Erythroblast (primary cell): ENCODE measurements around the gene HNRNPR.
"Not testable (repeated sequence)": the region's sequence is repeated elsewhere in the genome, so short reads cannot be mapped to it uniquely, and the experiment has no call there.

Source experiments
- DNase-seq, 2 experiments: peaks; one replicate each; lab custom pipeline; 2025; lab: John Stamatoyannopoulos, UW
- GATA1 ChIP-seq: IDR thresholded peaks from 2 replicates; pipeline ENCODE4 v1.6.1; 2011; ENCODE audit warnings: low read depth, mild to moderate bottlenecking, control low read depth, low read length, moderate library complexity
- POLR2A ChIP-seq: IDR thresholded peaks from 2 replicates; pipeline ENCODE4 v1.6.1; 2011; ENCODE audit warnings: mild to moderate bottlenecking, low read length

Gene HNRNPR

DNA sequence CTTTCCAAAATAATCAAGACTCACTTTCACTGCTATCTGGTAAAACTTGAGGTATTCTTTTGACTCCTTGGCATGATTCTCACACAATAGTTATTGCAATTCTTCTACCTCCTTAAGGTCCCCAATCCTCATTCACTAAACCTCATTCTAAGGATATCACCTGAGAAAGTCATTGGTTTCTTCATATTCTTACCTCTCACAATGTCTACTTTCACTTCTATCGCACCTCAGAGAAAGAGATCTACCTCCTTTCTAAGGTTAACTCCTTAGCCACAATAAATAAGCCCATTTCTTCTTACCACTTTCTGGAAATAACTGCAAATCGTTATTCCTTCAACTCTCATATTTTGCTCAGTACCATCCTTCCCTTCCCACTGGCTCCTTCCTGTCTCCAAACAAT, 18.7 kb downstream of the HNRNPR start:
- TF ChIP-seq POLR2A (no peak), GATA1 (no peak)
- no peak for DNase-seq

DNA sequence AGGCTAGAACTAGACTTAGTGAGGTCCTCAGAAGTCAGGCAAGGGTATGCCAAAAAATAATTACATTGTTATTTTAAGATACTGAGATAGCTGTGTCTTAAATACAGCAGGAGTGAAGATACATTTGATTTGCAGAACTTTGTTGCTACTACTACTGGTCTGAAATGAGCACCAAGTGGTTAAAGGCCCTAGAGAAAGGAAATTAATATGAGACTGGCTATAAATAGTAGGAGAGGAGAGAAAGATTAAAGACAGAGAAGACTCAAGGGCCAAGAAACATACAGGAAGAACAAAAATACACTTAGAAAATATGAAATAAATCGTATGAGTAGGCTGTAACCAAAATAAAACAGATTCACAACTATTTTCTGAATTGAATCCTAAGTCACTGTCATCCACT, 21.3 kb downstream of the HNRNPR start:
- no peak for TF ChIP-seq GATA1
- TF ChIP-seq POLR2A: no peak
- no peak for DNase-seq

DNA sequence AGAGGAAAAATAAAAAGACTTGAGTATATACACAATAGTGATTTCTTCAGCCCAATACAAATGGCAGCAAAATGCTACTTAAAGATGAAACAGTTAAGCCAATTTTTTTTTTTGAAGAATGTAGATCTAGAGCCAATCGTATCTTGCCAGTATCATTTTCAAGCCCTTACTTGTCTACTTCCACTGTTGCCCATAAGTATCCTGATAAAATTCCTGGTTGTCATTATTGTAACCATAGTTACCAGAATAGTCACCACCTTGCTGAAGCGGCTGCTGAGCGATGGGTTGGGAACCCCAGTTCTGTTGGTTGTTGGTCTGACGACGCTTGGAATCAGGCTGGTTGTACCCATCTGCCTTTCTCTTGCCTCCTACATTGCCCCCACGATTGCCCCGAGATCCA, 33.8 kb downstream of the HNRNPR start:
- not testable (repeated sequence) for DNase-seq

DNA sequence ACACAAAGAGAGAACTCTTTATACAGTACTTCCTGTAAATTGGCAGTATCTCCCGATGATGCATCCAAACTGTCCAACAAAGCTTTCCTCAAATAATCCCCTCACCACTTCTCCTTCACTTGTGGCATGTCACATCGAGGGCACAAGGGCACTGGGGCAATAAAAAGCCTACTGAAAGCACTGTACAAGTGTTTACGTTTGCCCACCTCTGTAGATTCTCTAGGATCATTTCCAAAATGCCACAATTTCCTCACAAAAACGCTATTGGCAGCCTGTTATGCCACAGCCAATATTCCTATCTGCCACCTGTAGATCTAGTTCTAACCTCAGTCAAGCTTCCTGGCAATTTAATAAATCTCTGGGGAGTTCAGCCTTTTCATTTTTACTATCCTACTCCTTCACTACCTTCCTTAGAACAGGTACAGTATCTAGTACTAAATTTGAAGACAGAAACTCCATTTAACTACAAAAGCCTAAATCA, 39.9 kb downstream of the HNRNPR start:
- no peak for DNase-seq
- no peak for TF ChIP-seq POLR2A
- no peak for TF ChIP-seq GATA1

DNA sequence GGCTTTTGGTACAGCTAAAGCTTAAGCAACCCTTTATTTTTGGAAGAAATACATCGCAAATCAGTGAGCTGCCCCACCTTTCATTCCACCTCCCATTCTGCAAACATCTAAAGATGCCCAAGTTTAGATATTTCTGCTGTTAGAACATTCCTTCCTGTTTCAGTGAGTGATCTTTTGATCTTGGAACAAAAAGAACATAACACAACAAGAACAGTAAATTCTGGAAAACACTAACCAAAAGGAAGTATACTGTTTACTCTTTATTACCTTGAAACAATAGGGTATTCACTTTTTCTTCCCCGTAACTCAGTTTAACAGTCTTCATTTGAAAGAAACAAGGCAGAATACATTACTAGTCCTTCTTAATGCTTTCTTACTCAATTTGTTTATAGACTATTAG, 40.6 kb downstream of the HNRNPR start:
- DNase-seq: no peak
- TF ChIP-seq GATA1: no peak
- TF ChIP-seq POLR2A: no peak

DNA sequence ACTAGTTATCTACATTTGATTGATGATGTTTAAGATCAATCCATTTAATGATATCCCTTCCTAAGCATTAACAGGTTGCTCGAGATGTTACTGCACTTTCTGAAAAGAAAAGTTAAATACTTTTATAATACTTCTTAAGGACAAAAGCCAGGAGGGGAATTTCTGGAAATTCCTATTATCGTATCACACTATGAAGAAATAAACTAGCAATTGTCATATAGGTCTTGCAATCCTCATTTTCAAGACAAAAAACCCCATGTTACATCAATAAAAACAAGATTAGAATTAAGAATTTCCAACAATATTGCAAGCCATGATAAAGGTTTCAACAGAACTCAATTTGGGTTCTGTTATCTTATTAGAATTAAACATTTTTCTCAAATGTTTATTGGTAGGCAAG, 47.2 kb downstream of the HNRNPR start:
- no peak for DNase-seq
- no peak for TF ChIP-seq GATA1
- no peak for TF ChIP-seq POLR2A

DNA sequence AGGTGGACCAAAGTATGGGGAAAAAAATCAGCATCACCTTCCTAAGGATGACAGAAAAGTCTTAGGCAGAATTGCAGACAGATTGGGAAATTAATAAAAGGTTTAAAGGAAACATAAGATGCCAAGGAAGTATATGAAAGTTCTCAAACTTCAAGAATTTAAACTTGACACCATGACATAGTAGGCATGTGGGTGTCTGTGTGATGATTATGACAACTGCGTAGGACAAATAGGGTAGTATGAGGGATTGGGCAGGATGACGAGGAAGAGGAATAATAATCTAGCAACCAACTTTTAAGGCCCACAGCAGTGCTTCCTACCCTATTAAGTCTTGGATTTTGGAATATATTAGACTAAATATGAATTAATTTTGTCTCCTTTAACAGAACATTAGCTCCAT, 52.4 kb downstream of the HNRNPR start:
- TF ChIP-seq GATA1: no peak
- TF ChIP-seq POLR2A: no peak
- no peak for DNase-seq

DNA sequence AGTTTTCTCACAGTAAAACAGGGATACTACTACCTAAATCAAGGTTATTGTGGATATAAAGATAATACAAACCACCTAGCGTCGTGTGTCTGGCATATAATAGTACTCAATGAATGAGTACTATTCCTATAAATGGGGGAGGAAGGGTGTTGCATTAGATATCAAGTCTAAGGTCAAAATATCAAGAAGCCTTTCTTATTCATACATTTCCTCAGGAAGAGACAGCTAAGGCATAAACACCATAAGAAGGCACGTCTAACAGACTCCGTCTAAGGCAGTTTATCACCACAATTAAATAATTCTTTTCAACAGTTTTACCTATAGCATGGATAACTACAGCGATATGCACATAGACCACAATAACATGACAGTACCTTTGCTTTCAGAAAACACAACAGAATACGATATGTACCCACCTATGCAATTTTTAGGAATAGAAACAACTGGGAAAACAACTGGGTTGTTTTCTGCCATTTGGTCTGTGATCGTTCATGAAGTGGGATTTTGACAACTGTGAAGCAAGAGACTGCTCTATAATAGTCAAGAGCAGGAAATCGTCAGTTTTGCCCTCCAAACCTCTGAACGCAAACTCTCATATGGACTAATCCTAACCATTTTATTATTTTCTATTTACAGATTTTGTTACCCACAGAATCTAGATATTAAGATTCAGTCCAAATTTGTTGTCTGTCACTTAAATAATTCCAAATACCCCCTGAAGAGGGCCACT, 53.1 kb downstream of the HNRNPR start:
- TF ChIP-seq GATA1 (no peak), POLR2A (no peak)
- DNase-seq: no peak

DNA sequence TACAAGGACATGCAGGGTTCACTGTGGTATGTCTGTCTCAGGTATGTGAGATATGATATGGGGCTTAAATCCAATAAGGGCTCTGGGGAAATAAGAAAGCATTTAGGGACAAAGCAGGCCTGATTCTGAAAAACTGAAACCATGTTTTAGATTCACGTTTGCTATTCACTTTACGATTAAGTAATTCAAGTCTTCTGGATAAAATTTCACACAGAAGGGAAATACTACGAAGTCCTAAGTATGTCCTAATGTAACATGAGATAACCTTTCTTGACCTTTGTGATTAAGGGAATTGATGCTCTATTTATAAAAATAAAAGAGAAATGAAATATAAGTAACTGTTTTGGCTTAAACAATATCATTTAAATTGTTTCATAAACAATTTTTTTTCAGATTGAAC, 55.4 kb downstream of the HNRNPR start:
- DNase-seq: no peak
- TF ChIP-seq POLR2A: no peak
- TF ChIP-seq GATA1: no peak

DNA sequence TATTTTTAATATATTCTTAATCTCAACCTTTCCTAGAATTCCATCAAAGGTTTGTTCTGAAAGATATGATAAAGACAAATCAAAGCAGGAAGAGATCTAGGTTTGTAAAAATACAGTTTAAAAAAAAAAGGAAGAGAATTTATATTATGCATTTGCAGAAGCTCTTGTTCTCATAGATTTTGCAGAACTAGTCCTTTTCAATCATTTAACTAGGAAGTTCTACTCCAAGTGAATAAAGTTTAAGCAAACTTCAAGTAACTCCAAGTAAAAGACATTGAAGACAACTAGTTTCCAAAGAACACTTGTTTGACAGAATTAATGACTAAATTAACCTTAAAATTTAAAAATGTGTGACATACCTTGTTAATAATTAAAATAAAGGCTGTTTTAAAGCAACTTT, 55.9 kb downstream of the HNRNPR start:
- TF ChIP-seq GATA1: no peak
- TF ChIP-seq POLR2A: no peak
- no peak for DNase-seq

DNA sequence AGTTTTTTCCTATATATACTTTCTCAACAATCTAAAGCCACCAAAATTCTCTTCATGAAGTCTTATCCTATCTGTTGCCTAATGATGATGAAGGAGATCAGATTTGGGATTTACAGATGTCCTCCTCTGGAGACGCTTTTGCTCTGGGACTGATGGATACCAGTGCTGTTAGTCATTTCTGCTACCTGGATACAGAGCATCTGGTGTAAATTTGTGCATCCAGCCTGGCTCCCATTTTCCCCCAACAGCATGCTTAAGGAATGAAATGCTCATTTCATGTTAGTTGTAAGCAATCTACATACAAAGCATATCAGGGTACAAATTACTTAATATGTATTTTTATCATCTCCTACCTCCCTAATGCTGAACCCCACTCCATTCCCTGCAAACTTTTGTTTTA, 57.7 kb downstream of the HNRNPR start:
- TF ChIP-seq GATA1: no peak
- no peak for TF ChIP-seq POLR2A
- no peak for DNase-seq

DNA sequence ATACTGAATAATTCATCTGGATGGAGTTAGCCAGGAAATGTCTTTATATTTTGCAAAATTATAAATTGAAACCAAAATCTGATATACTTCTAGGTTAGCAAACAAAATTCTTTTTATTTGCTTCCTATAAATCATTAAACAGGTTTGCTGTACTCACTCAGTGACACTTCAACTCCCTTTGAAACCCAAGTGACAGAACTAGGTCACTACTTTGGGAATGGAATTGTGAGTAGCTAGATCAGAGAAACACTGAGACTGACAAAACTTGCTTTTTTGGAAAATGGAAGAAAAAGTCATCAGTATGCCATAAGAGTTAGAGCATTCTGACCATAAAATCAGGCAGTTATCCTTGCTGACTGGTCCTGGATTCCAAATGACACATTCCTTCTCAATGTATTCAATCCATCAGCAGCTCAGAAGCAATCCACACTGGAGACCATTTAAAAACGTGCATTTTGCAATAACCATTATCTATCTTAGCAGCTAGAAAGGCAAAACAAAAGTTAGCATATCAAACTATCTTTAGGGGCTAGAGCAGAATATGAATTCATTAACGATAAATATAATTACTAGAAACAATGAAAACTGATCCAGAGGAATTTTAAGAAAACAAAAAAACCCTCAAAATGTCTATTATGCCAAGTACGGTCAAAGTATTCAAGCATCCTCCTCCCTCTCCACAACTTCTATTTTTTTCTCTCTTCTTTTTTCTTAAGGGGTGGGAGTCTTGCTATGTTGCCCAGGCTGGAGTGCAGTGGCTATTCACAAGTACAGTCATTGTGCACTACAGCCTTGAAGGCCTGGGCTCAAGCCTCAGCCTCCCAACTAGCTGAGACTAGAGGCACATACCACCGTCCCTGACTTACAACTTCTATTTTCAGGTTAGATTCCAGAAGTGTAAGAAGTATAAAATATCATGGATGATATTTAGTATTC, 60.1 kb downstream of the HNRNPR start:
- no peak for TF ChIP-seq GATA1
- no peak for TF ChIP-seq POLR2A
- no peak for DNase-seq

DNA sequence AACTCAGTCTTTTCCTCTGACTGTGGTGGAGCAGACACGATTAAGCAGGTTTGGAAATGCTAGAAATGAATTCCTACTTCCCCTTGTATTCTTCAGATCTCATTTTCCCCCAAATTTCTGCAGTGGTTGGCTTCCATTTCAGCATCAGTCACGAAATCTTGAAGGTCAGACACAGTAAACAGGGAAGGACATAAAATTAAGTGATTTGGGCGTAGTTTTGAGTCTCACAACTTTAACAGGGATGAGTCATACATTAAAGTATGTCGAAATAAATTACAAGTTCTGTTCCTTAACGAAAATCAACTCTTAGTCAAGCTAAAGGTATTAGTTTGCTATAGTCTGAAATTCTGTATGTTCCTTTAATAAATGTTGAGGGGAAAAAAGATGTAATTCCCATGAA, 61.1 kb downstream of the HNRNPR start:
- TF ChIP-seq GATA1 (no peak), POLR2A (no peak)
- DNase-seq: no peak

DNA sequence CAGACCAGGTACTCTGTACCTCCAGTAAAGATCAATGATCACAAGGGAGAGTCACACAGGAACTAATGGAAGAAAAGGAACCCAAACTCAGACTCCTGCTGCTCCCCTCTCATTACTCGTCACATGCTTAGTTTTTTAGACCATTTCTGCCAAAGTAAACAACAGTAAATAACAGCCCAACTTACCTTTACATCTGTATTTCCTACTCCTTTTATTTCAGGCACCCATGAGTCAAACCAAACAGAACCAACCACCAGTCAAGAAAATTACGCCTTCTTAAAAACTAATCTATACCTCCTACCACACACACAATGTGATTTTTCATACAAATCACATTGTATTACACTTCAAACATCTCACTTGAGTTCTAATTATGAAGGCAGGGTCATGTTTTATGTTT, 65.4 kb downstream of the HNRNPR start:
- no peak for DNase-seq
- TF ChIP-seq GATA1: no peak
